HepG2 (cell line): ENCODE results near the gene PACS1. TPM values are rescaled to one million over a fixed set of nuclear protein-coding genes. Genes with fewer than 3 reads are reported as not detected.

Source experiments
- ATAC-seq: fragments of 200-7000 bp; cut with Tn5 transposase; 3 replicates; pipeline ENCODE4 v1.9.1; 2020; ENCODE audit warnings: mild to moderate bottlenecking, moderate library complexity
- BruUV-seq: library from RNA; stranded (reverse); fragments of 400-500 nt; replicated peaks from 2 replicates; lab custom pipeline; 2021; lab: Mats Ljungman, UMichigan
- CTCF ChIA-PET: fragments of 300-600 bp; formaldehyde crosslinking; extraction: SDS; loops from one replicate; lab custom pipeline; 2021; ENCODE audit warnings: low total read pairs, inconsistent platforms, low intra/inter-chr PET ratio; lab: Yijun Ruan, JAX
- POLR2A ChIA-PET: fragments of 350-600 bp; sonication (Branson Sonifier 250); formaldehyde crosslinking; loops from one replicate; lab custom pipeline; 2020; ENCODE audit warnings: antibody characterized with exemption, inconsistent platforms; lab: Yijun Ruan, JAX
- DNase-seq: peaks from one replicate; pipeline ENCODE4 v3.0.0-alpha.2; 2015; ENCODE audit warnings: low spot score
- FAIRE-seq: peaks from 3 replicates; lab custom pipeline; 2011; peaks lifted over from hg19 to GRCh38; lab: Jason Lieb, UNC
- H2AFZ ChIP-seq: one replicate; pipeline ENCODE4 v1.6.1; 2011; ENCODE audit warnings: low read length, inconsistent platforms
- H3K27ac ChIP-seq: fragments of 300-600 bp; 3 replicates; pipeline ENCODE4 v1.8.0; 2011; ENCODE audit warnings: mixed run types, mild to moderate bottlenecking, mixed read lengths, low read length, inconsistent platforms; ENCODE audit not compliant: insufficient read depth; ENCODE audit errors: extremely low read length
- H3K27me3 ChIP-seq, 2 experiments: fragments of 200-600 bp in 1 of 2; 2 replicates in 1 of 2; 3 replicates in 1 of 2; pipeline versions ENCODE4 v1.6.0 to v1.8.0; 2011; ENCODE audit warnings: low read length in 2 of 2, mild to moderate bottlenecking in 2 of 2, moderate library complexity in 2 of 2, inconsistent platforms in 1 of 2; ENCODE audit not compliant: insufficient read depth in 2 of 2, control insufficient read depth in 1 of 2
- H3K36me3 ChIP-seq, 2 experiments: fragments of 200-600 bp in 1 of 2; replicated peaks in 1 of 2; 2 replicates in 1 of 2; 3 replicates in 1 of 2; pipeline versions ENCODE4 v1.5.1 to v1.8.0; 2011; ENCODE audit warnings: low read length in 2 of 2, inconsistent platforms in 1 of 2; ENCODE audit not compliant: insufficient read depth in 2 of 2, control insufficient read depth in 1 of 2
- H3K4me1 ChIP-seq: 2 replicates; pipeline ENCODE4 v1.5.1; 2012; ENCODE audit warnings: low read length, inconsistent platforms; ENCODE audit not compliant: insufficient read depth
- H3K4me2 ChIP-seq: 2 replicates; pipeline ENCODE4 v1.6.0; 2011; ENCODE audit warnings: low read depth, low read length, inconsistent platforms
- H3K4me3 ChIP-seq, 3 experiments: fragments of 200-600 bp in 1 of 3; sonication (generic), shearing (Covaris generic) in 1 of 3; replicated peaks in 1 of 3; 2 replicates each; pipeline ENCODE4 v1.5.1; 2011 to 2016; ENCODE audit warnings: low read length in 3 of 3, inconsistent platforms in 2 of 3, low read depth in 2 of 3, mild to moderate bottlenecking in 2 of 3, control low read depth in 1 of 3, mixed read lengths in 1 of 3; ENCODE audit not compliant: insufficient read depth in 1 of 3
- H3K79me2 ChIP-seq: one replicate; pipeline ENCODE4 v1.6.1; 2011; ENCODE audit warnings: low read length, inconsistent platforms; ENCODE audit not compliant: insufficient read depth
- H3K9ac ChIP-seq: 2 replicates; pipeline ENCODE4 v1.6.0; 2011; ENCODE audit warnings: mild to moderate bottlenecking, low read depth, low read length, inconsistent platforms; ENCODE audit not compliant: insufficient read depth
- H3K9me3 ChIP-seq: 2 replicates; pipeline ENCODE4 v1.5.1; 2012; ENCODE audit warnings: mild to moderate bottlenecking, low read length
- H4K20me1 ChIP-seq: 2 replicates; pipeline ENCODE4 v1.6.0; 2011; ENCODE audit warnings: inconsistent platforms, mild to moderate bottlenecking, low read length, moderate library complexity; ENCODE audit not compliant: insufficient read depth
- ATF1 ChIP-seq: IDR thresholded peaks from 2 replicates; pipeline ENCODE4 v1.6.1; 2016; ENCODE audit warnings: mild to moderate bottlenecking, control low read depth
- BORCS8-MEF2B ChIP-seq: sonication (generic); formaldehyde crosslinking; IDR thresholded peaks from 2 replicates; pipeline ENCODE4 v1.8.0; 2022; ENCODE audit warnings: mild to moderate bottlenecking, missing genetic modification reagents
- CC2D1A ChIP-seq: sonication (generic); formaldehyde crosslinking; IDR thresholded peaks from 2 replicates; pipeline ENCODE4 v1.8.1; 2023; ENCODE audit warnings: mild to moderate bottlenecking, missing genetic modification reagents
- CCAR2 ChIP-seq: fragments of 200-400 bp; formaldehyde crosslinking; optimal IDR thresholded peaks from 2 replicates; pipeline ENCODE3; 2018; ENCODE audit warnings: low read depth, mild to moderate bottlenecking, low read length, moderate library complexity
- CEBPB ChIP-seq: IDR thresholded peaks from 2 replicates; pipeline ENCODE4 v1.6.1; 2011; ENCODE audit warnings: low read depth, low read length, improper control_type of control experiment, borderline replicate concordance
- DNMT3B ChIP-seq: conservative IDR thresholded peaks from 2 replicates; pipeline ENCODE4 v1.6.1; 2016; ENCODE audit warnings: missing biosample characterization, control low read depth
- FOXJ3 ChIP-seq: sonication (generic); formaldehyde crosslinking; IDR thresholded peaks from 2 replicates; pipeline ENCODE4 v1.4.0; 2020; ENCODE audit warnings: missing genetic modification reagents, mild to moderate bottlenecking, borderline replicate concordance
- GFI1 ChIP-seq: sonication (generic); formaldehyde crosslinking; IDR thresholded peaks from 2 replicates; pipeline ENCODE4 v1.5.0; 2020; ENCODE audit warnings: missing genetic modification reagents, mild to moderate bottlenecking, borderline replicate concordance
- HMG20A ChIP-seq: IDR thresholded peaks from 2 replicates; pipeline ENCODE4 v1.6.1; 2016; ENCODE audit warnings: borderline replicate concordance
- KDM3A ChIP-seq: IDR thresholded peaks from 2 replicates; pipeline ENCODE4 v1.6.1; 2018; ENCODE audit warnings: low read depth, missing compliant biosample characterization
- NR1H2 ChIP-seq: sonication (generic); formaldehyde crosslinking; IDR thresholded peaks from 2 replicates; pipeline ENCODE4 v1.8.1; 2022; ENCODE audit warnings: low read depth, missing genetic modification reagents, borderline replicate concordance
- SIX4 ChIP-seq: sonication (generic); formaldehyde crosslinking; IDR thresholded peaks from 2 replicates; pipeline ENCODE4 v1.4.0; 2020; ENCODE audit warnings: missing genetic modification reagents
- SKIL ChIP-seq: sonication (generic); formaldehyde crosslinking; IDR thresholded peaks from 2 replicates; pipeline ENCODE4 v1.8.0; 2022; ENCODE audit warnings: missing genetic modification reagents, mild to moderate bottlenecking, moderate library complexity, borderline replicate concordance
- TARDBP ChIP-seq: sonication (generic); formaldehyde crosslinking; IDR thresholded peaks from 2 replicates; pipeline ENCODE4 v1.8.0; 2022; ENCODE audit warnings: mild to moderate bottlenecking, missing genetic modification reagents
- TEAD2 ChIP-seq: sonication (generic); formaldehyde crosslinking; IDR thresholded peaks from 2 replicates; pipeline ENCODE4 v1.9.0; 2021; ENCODE audit warnings: missing genetic modification reagents
- ZFP36L2 ChIP-seq: sonication (generic); formaldehyde crosslinking; IDR thresholded peaks from 2 replicates; pipeline ENCODE4 v1.4.0; 2020; ENCODE audit warnings: missing genetic modification reagents
- ZKSCAN5 ChIP-seq: sonication (generic); formaldehyde crosslinking; IDR thresholded peaks from 2 replicates; pipeline ENCODE4 v1.5.1; 2020; ENCODE audit warnings: mild to moderate bottlenecking, missing genetic modification reagents
- ZKSCAN8 ChIP-seq: IDR thresholded peaks from 2 replicates; pipeline ENCODE4 v1.6.1; 2016; ENCODE audit warnings: borderline replicate concordance, missing genetic modification reagents, missing compliant biosample characterization
- ZNF619 ChIP-seq: sonication (generic); formaldehyde crosslinking; IDR thresholded peaks from 2 replicates; pipeline ENCODE4 v1.4.0; 2020; ENCODE audit warnings: mild to moderate bottlenecking, missing genetic modification reagents
- ZSCAN21 ChIP-seq: sonication (generic); formaldehyde crosslinking; IDR thresholded peaks from 2 replicates; pipeline ENCODE4 v1.8.0; 2022; ENCODE audit warnings: mild to moderate bottlenecking, missing genetic modification reagents, moderate library complexity, borderline replicate concordance
- WGBS: methylation state at CpG from one replicate; pipeline ENCODE4 v1.1.6; 2017; ENCODE audit warnings: low lambda C conversion rate; 5-methylcytosine and 5-hydroxymethylcytosine counted together
- in situ Hi-C: cut with HindIII; loops from 2 replicates; pipeline ENCODE4 v1.10.0; 2017; ENCODE audit warnings: low pct_unique_long_range_greater_than_20kb; ENCODE audit not compliant: extremely low pct_ligation_motif_present
- intact Hi-C: fragments of 100-400 bp; cut with micrococcal nuclease; formaldehyde crosslinking; loops from one replicate; pipeline ENCODE4 v1.10.0; 2022; ENCODE audit not compliant: unreplicated experiment
- polyA plus RNA-seq, 8 experiments: library from polyadenylated mRNA; depleted of rRNA in 3 of 8; stranded (reverse) in 7 of 8; unstranded in 1 of 8; fragments of >200 nt; fragmentation: Illumina TruSeq in 4 of 8; extraction: Trizol in 4 of 8; gene quantifications; 2 replicates each; pipeline versions ENCODE4 v1.2.1 to v1.2.3, GENCODE V29; 2011 to 2016; ENCODE audit warnings: low read depth in 4 of 8, missing spikeins in 1 of 8, mixed read lengths in 1 of 8; ENCODE audit not compliant: insufficient read depth in 1 of 8
- total RNA-seq, 5 experiments: library from RNA; depleted of rRNA; stranded (reverse); fragments of >200 nt; fragmentation: Illumina TruSeq; extraction: Trizol; gene quantifications; 2 replicates each; pipeline ENCODE4 v1.2.3, GENCODE V29; 2016; ENCODE audit warnings: low read depth in 1 of 5

Gene PACS1
- total and polyA plus RNA-seq, 2 of the 13 experiments (the other 11 are each of a cell fraction or from before 2014, with no cell fraction given): 7.6 to 8.6 TPM

GRCh38 chr11:66061268-66061667, 8.8 kb upstream of the PACS1 start:
- WGBS: 98% methylated on average over 6 of the region's 6 CpGs
- H3K27me3 ChIP-seq: no peaks in the 10 kb centered on the region
- BruUV-seq: no TSS peak
- peaks cover 36 to 89% of the 10 kb centered on the region in 2 experiments for H3K36me3 ChIP-seq
- H2AFZ ChIP-seq: no peak overlapping the region
- no peak for ATAC-seq
- intact Hi-C loops: no loop called here
- no peak for DNase-seq
- POLR2A ChIA-PET: no interaction called here
- H3K4me2 ChIP-seq: no peak overlapping the region
- H3K79me2 ChIP-seq: peaks cover 2% of the 10 kb centered on the region
- TF ChIP-seq ZFP36L2 (CRISPR knock-in tag): no peak
- TF ChIP-seq FOXJ3: no peak
- TF ChIP-seq ZKSCAN8 (CRISPR knock-in tag): no peak
- no peak for TF ChIP-seq HMG20A (CRISPR knock-in tag)
- no peak for TF ChIP-seq ZKSCAN5
- TF ChIP-seq CCAR2: no peak
- no peak for TF ChIP-seq TEAD2
- no peak for TF ChIP-seq BORCS8-MEF2B
- TF ChIP-seq DNMT3B (CRISPR knock-in tag): no peak
- no peak for TF ChIP-seq ATF1 (CRISPR knock-in tag)
- TF ChIP-seq NR1H2 (CRISPR knock-in tag): no peak
- no peak for TF ChIP-seq TARDBP (CRISPR knock-in tag)
- no peak for TF ChIP-seq CC2D1A
- no peak for TF ChIP-seq SKIL (CRISPR knock-in tag)
- TF ChIP-seq SIX4 (CRISPR knock-in tag): no peak
- TF ChIP-seq GFI1 (CRISPR knock-in tag): no peak
- no peak for TF ChIP-seq CEBPB
- no peak for TF ChIP-seq ZNF619 (CRISPR knock-in tag)
- no peak for TF ChIP-seq KDM3A (CRISPR knock-in tag)
- TF ChIP-seq ZSCAN21 (CRISPR knock-in tag): no peak
- TF ChIP-seq, all 625 proteins: peak for 0
- Histone ChIP-seq H3K9ac (no peak overlapping the region), H3K9me3 (no peaks in the 10 kb centered on the region), H3K4me1 (0 out of 2 replicates have a peak, but pooled peaks cover 3% of the 10 kb centered on the region), H4K20me1 (no peaks in the 10 kb centered on the region), H3K4me3 (no peak overlapping the region), H3K27ac (no peak overlapping the region)
- no peak for FAIRE-seq
- in situ Hi-C loops: no loop called here
- CTCF ChIA-PET: no interaction called here
